GM06990 (cell line): ENCODE data around the gene CTF1.
"Not testable (repeated sequence)": the region's sequence is repeated elsewhere in the genome, so short reads cannot be mapped to it uniquely, and the experiment has no call there.

Experiments
- DNase-seq: peaks from one replicate; pipeline ENCODE4 v3.0.0-alpha.2; 2011; ENCODE audit not compliant: insufficient read length; ENCODE audit errors: extremely low read depth
- H3K27me3 ChIP-seq: replicated peaks from 2 replicates; pipeline ENCODE4 v1.6.0; 2011; ENCODE audit warnings: low read length; ENCODE audit not compliant: control insufficient read depth, insufficient read depth
- H3K36me3 ChIP-seq: 2 replicates; pipeline ENCODE4 v1.5.1; 2011; ENCODE audit warnings: low read length; ENCODE audit not compliant: control insufficient read depth, insufficient read depth
- H3K4me3 ChIP-seq: replicated peaks from 2 replicates; pipeline ENCODE4 v1.5.1; 2011; ENCODE audit warnings: low read depth, mild to moderate bottlenecking, control low read depth, low read length
- TF ChIP-seq, protein P1 (sequence below): IDR thresholded peaks from 2 replicates; pipeline ENCODE4 v1.5.1; 2011; ENCODE audit warnings: low read length, control low read depth, mild to moderate bottlenecking, inconsistent platforms; ENCODE audit not compliant: insufficient read depth, poor library complexity, severe bottlenecking

CTF1 gene

GRCh38 chr16:30885196-30885595, 11.2 kb upstream of the CTF1 start:
- no peaks in the 10 kb centered on the region for H3K27me3 ChIP-seq
- H3K4me3 ChIP-seq, result no peak overlapping the region
- peaks cover 19% of the 10 kb centered on the region for H3K36me3 ChIP-seq
- TF ChIP-seq, protein P1, sequence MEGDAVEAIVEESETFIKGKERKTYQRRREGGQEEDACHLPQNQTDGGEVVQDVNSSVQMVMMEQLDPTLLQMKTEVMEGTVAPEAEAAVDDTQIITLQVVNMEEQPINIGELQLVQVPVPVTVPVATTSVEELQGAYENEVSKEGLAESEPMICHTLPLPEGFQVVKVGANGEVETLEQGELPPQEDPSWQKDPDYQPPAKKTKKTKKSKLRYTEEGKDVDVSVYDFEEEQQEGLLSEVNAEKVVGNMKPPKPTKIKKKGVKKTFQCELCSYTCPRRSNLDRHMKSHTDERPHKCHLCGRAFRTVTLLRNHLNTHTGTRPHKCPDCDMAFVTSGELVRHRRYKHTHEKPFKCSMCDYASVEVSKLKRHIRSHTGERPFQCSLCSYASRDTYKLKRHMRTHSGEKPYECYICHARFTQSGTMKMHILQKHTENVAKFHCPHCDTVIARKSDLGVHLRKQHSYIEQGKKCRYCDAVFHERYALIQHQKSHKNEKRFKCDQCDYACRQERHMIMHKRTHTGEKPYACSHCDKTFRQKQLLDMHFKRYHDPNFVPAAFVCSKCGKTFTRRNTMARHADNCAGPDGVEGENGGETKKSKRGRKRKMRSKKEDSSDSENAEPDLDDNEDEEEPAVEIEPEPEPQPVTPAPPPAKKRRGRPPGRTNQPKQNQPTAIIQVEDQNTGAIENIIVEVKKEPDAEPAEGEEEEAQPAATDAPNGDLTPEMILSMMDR, result no peak
- no peak for DNase-seq

- no peaks in the 10 kb centered on the region for H3K27me3 ChIP-seq
- peaks cover 19% of the 10 kb centered on the region for H3K36me3 ChIP-seq
- no peak overlapping the region for H3K4me3 ChIP-seq
- DNase-seq, result no peak
- TF ChIP-seq, protein P1, result no peak
Measured at GRCh38 chr16:30886145-30886544, 10.3 kb upstream of the CTF1 start.

DNA sequence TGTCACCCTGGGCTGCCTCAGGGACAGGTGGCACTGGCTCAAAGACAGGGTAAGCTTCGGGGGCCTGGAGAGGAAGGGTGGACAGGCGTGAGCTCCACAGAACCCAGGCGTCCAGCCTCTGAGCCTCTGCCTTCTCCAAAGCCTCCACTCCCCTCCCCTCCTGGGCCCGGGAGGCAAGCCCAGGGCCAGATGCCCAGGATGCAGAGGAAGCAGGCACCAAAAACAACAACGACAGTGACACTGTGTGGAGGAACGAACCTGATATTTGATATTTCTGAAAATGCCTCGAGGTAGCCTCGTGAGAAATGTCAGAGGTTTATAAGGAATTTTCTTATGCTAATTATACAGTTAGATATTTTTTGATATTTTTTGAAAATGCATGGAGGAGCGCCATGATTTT, 8.5 kb upstream of the CTF1 start:
- Histone ChIP-seq H3K36me3 (peaks cover 16% of the 10 kb centered on the region), H3K4me3 (no peak overlapping the region), H3K27me3 (no peaks in the 10 kb centered on the region)
- TF ChIP-seq, protein P1, result no peak
- DNase-seq, result no peak

DNA sequence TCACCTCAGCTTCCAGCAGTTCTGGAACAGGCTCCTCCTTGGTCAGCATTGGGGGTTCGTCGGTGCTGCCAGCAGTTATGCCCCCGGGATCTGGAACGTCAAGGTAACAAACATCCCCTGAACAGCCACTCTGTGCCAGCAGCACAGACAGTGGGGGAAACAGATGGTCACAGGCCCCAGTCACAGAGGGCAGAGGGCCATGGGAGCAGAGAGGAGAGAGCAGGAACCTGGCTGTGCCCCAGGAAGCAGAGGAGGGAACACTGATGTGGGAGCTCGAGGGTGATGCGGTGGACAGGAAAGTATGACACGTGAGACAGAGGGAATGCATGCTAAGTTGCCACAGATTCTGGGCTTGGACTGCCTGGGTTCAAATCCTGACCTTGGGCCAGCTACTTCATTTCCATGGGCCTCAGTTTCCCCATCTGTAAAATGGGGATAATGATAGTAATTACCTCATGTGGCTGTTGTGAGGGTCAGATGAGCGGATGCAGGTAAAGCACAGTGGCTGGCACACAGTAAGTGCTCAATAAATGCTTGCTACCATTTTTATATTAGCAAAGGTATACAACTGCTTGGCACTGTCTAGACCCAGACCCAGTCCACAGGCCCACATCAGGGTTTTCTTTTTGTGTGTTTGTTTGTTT, 7.4 kb upstream of the CTF1 start:
- H3K27me3 ChIP-seq, result no peaks in the 10 kb centered on the region
- H3K4me3 ChIP-seq, result no peak overlapping the region
- DNase-seq, result no peak
- peaks cover 16% of the 10 kb centered on the region for H3K36me3 ChIP-seq
- TF ChIP-seq, protein P1, result no peak

GRCh38 chr16:30889721-30890120, 6.7 kb upstream of the CTF1 start:
- DNase-seq, result no peak
- TF ChIP-seq, protein P1, result no peak
- no peaks in the 10 kb centered on the region for H3K27me3 ChIP-seq

DNA sequence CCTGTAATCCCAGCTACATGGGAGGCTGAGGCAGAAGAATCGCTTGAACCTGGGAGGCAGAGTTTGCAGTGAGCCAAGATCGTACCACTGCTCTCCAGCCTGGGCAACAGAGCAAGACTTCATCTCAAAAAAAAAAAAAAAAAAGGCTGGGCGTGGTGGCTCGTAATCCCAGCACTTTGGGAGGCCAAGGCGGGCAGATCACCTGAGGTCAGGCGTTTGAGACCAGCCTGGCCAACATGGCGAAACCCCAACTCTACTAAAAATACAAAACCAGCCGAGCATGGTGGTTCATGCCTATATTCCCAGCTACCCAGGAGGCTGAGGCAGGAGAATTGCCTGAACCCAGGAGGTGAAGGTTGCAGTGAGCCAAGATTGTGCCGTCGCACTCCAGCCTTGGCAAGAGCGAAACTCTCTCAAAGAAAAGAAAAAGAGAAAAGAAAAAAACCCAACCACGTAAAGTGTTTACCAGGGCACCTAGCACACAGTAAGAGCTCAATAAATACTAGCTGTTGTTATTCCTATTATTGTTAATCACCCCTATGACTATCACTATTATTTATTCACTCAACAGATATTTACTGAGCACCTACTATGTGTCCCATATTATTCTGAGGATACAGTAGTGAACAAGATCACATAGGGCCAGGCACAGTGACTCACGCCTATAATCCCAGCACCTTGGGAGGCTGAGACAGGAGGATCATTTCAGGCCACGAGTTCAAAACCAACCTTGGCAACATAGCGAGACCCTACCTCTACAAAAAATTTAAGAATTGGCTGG, 5.2 kb upstream of the CTF1 start:
- H3K36me3 ChIP-seq, result peaks cover 14% of the 10 kb centered on the region
- not testable (repeated sequence) for DNase-seq, H3K27me3 ChIP-seq, H3K4me3 ChIP-seq

More at GRCh38 chr16:30889721-30890120, 6.7 kb upstream of the CTF1 start:
- no peak overlapping the region for H3K4me3 ChIP-seq
- H3K36me3 ChIP-seq, result peaks cover 16% of the 10 kb centered on the region
